Mammary epithelial cell (primary cell): ENCODE results near the gene PRDM12.

Source experiments
- EZH2 ChIP-seq: IDR thresholded peaks from 2 replicates; pipeline ENCODE4 v1.6.1; 2012; ENCODE audit warnings: low read length, inconsistent platforms, borderline replicate concordance
- TF ChIP-seq, protein P1 (sequence below), 2 donors: IDR thresholded peaks in 1 of 2; conservative IDR thresholded peaks in 1 of 2; 2 replicates each; pipeline ENCODE4 v1.5.1; 2011 to 2012; ENCODE audit warnings: inconsistent platforms in 2 of 2, low read length in 2 of 2, mild to moderate bottlenecking in 2 of 2, control low read depth in 1 of 2, low read depth in 1 of 2; ENCODE audit not compliant: insufficient read depth in 1 of 2; ENCODE audit errors: extremely low read depth in 1 of 2

GRCh38 chr9:130668659-130669058 lies 4.3 kb downstream of the PRDM12 start:
- TF ChIP-seq, protein P1, sequence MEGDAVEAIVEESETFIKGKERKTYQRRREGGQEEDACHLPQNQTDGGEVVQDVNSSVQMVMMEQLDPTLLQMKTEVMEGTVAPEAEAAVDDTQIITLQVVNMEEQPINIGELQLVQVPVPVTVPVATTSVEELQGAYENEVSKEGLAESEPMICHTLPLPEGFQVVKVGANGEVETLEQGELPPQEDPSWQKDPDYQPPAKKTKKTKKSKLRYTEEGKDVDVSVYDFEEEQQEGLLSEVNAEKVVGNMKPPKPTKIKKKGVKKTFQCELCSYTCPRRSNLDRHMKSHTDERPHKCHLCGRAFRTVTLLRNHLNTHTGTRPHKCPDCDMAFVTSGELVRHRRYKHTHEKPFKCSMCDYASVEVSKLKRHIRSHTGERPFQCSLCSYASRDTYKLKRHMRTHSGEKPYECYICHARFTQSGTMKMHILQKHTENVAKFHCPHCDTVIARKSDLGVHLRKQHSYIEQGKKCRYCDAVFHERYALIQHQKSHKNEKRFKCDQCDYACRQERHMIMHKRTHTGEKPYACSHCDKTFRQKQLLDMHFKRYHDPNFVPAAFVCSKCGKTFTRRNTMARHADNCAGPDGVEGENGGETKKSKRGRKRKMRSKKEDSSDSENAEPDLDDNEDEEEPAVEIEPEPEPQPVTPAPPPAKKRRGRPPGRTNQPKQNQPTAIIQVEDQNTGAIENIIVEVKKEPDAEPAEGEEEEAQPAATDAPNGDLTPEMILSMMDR (conservative IDR thresholded peaks at IDR 0.05 in 1 of 2, IDR thresholded peaks at IDR 0.05 in 1 of 2; ENCODE audit: extremely low read depth in 1 of 2, insufficient read depth in 1 of 2, low read depth in 1 of 2, low read length in 2 of 2) = no peak
- TF ChIP-seq EZH2 = no peak
